Ishikawa (cell line): ENCODE measurements around the gene PCDHGA1.

Experiments
- CEBPB ChIP-seq: IDR thresholded peaks from 2 replicates; pipeline ENCODE4 v1.6.1; 2012
- CREB1 ChIP-seq: IDR thresholded peaks from 2 replicates; pipeline ENCODE4 v1.6.1; 2012; ENCODE audit warnings: low read depth
- EGR1 ChIP-seq: IDR thresholded peaks from 2 replicates; pipeline ENCODE4 v1.6.1; 2012
- EP300 ChIP-seq: IDR thresholded peaks from 2 replicates; pipeline ENCODE4 v1.6.1; 2012; ENCODE audit warnings: borderline replicate concordance
- FOXM1 ChIP-seq: IDR thresholded peaks from 2 replicates; pipeline ENCODE4 v1.6.1; 2012; ENCODE audit warnings: low read depth, borderline replicate concordance
- NFIC ChIP-seq: IDR thresholded peaks from 2 replicates; pipeline ENCODE4 v1.6.1; 2012
- RAD21 ChIP-seq: IDR thresholded peaks from 2 replicates; pipeline ENCODE4 v1.6.1; 2012; ENCODE audit warnings: low read depth
- TAF1 ChIP-seq: IDR thresholded peaks from 2 replicates; pipeline ENCODE4 v1.6.1; 2012; ENCODE audit warnings: low read depth, mild to moderate bottlenecking
- TCF12 ChIP-seq: IDR thresholded peaks from 2 replicates; pipeline ENCODE4 v1.6.1; 2012; ENCODE audit warnings: low read depth
- TEAD4 ChIP-seq: IDR thresholded peaks from 2 replicates; pipeline ENCODE4 v1.6.1; 2012
- USF1 ChIP-seq: IDR thresholded peaks from 2 replicates; pipeline ENCODE4 v1.6.1; 2012
- YY1 ChIP-seq: IDR thresholded peaks from 2 replicates; pipeline ENCODE4 v1.6.1; 2012; ENCODE audit warnings: low read depth
- TF ChIP-seq, protein P1 (sequence below): IDR thresholded peaks from 2 replicates; pipeline ENCODE4 v1.6.1; 2012; ENCODE audit warnings: low read depth, mild to moderate bottlenecking
- TF ChIP-seq, protein P2 (sequence below): IDR thresholded peaks from 2 replicates; pipeline ENCODE4 v1.6.1; 2012

GRCh38 chr5:141413540-141414069 lies 83.3 kb downstream of the PCDHGA1 start:
- TF ChIP-seq, protein P1, sequence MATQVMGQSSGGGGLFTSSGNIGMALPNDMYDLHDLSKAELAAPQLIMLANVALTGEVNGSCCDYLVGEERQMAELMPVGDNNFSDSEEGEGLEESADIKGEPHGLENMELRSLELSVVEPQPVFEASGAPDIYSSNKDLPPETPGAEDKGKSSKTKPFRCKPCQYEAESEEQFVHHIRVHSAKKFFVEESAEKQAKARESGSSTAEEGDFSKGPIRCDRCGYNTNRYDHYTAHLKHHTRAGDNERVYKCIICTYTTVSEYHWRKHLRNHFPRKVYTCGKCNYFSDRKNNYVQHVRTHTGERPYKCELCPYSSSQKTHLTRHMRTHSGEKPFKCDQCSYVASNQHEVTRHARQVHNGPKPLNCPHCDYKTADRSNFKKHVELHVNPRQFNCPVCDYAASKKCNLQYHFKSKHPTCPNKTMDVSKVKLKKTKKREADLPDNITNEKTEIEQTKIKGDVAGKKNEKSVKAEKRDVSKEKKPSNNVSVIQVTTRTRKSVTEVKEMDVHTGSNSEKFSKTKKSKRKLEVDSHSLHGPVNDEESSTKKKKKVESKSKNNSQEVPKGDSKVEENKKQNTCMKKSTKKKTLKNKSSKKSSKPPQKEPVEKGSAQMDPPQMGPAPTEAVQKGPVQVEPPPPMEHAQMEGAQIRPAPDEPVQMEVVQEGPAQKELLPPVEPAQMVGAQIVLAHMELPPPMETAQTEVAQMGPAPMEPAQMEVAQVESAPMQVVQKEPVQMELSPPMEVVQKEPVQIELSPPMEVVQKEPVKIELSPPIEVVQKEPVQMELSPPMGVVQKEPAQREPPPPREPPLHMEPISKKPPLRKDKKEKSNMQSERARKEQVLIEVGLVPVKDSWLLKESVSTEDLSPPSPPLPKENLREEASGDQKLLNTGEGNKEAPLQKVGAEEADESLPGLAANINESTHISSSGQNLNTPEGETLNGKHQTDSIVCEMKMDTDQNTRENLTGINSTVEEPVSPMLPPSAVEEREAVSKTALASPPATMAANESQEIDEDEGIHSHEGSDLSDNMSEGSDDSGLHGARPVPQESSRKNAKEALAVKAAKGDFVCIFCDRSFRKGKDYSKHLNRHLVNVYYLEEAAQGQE = no peak
- TF ChIP-seq TAF1 = no peak
- TF ChIP-seq, protein P2, sequence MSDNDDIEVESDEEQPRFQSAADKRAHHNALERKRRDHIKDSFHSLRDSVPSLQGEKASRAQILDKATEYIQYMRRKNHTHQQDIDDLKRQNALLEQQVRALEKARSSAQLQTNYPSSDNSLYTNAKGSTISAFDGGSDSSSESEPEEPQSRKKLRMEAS = no peak
- TF ChIP-seq YY1 = no peak
- TF ChIP-seq FOXM1 = no peak
- TF ChIP-seq CEBPB = no peak
- TF ChIP-seq EGR1 = no peak
- no peak for TF ChIP-seq RAD21
- TF ChIP-seq EP300 = no peak
- TF ChIP-seq TCF12 = no peak
- TF ChIP-seq TEAD4 = no peak
- no peak for TF ChIP-seq NFIC
- no peak for TF ChIP-seq USF1
- no peak for TF ChIP-seq CREB1
